MG63 (cell line): ENCODE data around the gene PP2D1. TPM values are rescaled to one million over a fixed set of nuclear protein-coding genes. Genes with fewer than 3 reads are reported as not detected.
A peak's percentile ranks its signal among the peaks of the same experiment; 100 is the strongest.
"Not testable (repeated sequence)": the region's sequence is repeated elsewhere in the genome, so short reads cannot be mapped to it uniquely, and the experiment has no call there.

Source experiments
- DNase-seq: peaks from one replicate; pipeline ENCODE4 v3.0.0-alpha.2; 2020
- H3K27me3 ChIP-seq: fragments of 250-450 bp; sonication (Bioruptor Pico); 2 replicates; pipeline ENCODE4 v1.5.1; 2020; ENCODE audit warnings: mild to moderate bottlenecking, moderate library complexity
- H3K36me3 ChIP-seq: fragments of 250-450 bp; sonication (Bioruptor Pico); 2 replicates; pipeline ENCODE4 v1.5.1; 2020; ENCODE audit warnings: mild to moderate bottlenecking, moderate library complexity
- H3K4me3 ChIP-seq: fragments of 250-450 bp; sonication (Bioruptor Pico); 2 replicates; pipeline ENCODE4 v1.5.1; 2020; ENCODE audit warnings: mild to moderate bottlenecking, moderate library complexity
- H3K9me3 ChIP-seq: fragments of 250-450 bp; sonication (Bioruptor Pico); 2 replicates; pipeline ENCODE4 v1.5.1; 2020; ENCODE audit warnings: mild to moderate bottlenecking, moderate library complexity
- total RNA-seq: library from RNA; depleted of rRNA; stranded (reverse); fragments of >200 nt; shearing (Covaris generic); gene quantifications from 2 replicates; pipeline ENCODE4 v1.2.3, GENCODE V29; 2014; ENCODE audit warnings: low replicate concordance

PP2D1 gene
- total RNA-seq, 1 experiment from 2014 or later = not detected

- DNase-seq = no peak
- H3K36me3 ChIP-seq = no peaks in the 10 kb centered on the region
- no peaks in the 10 kb centered on the region for H3K9me3 ChIP-seq
- H3K4me3 ChIP-seq = no peak overlapping the region
- no peaks in the 10 kb centered on the region for H3K27me3 ChIP-seq
Observed at GRCh38 chr3:20043825-20044224, 31.8 kb upstream of the PP2D1 start.

GRCh38 chr3:20043396-20043795 is 31.3 kb upstream of the PP2D1 start:
- no peak overlapping the region for H3K4me3 ChIP-seq
- H3K9me3 ChIP-seq = no peaks in the 10 kb centered on the region
- no peaks in the 10 kb centered on the region for H3K27me3 ChIP-seq
- peak; percentile 47 for DNase-seq
- H3K36me3 ChIP-seq = no peaks in the 10 kb centered on the region

GRCh38 chr3:20042331-20042730 is 30.3 kb upstream of the PP2D1 start:
- Histone ChIP-seq H3K4me3 (no peak overlapping the region), H3K27me3 (no peaks in the 10 kb centered on the region), H3K9me3 (no peaks in the 10 kb centered on the region), H3K36me3 (no peaks in the 10 kb centered on the region)
- no peak for DNase-seq

GRCh38 chr3:20041197-20041780 is 29.2 kb upstream of the PP2D1 start:
- Histone ChIP-seq H3K36me3 (no peaks in the 10 kb centered on the region), H3K27me3 (no peaks in the 10 kb centered on the region), H3K4me3 (peak overlapping the region; percentile 54), H3K9me3 (no peaks in the 10 kb centered on the region)
- peak; percentile 53 for DNase-seq

GRCh38 chr3:20040548-20041196 is 28.6 kb upstream of the PP2D1 start:
- Histone ChIP-seq H3K4me3 (peak overlapping the region; percentile 54), H3K27me3 (no peaks in the 10 kb centered on the region), H3K9me3 (no peaks in the 10 kb centered on the region), H3K36me3 (no peaks in the 10 kb centered on the region)
- peak; percentile 72 for DNase-seq

- Histone ChIP-seq H3K36me3 (no peaks in the 10 kb centered on the region), H3K27me3 (no peaks in the 10 kb centered on the region), H3K9me3 (no peaks in the 10 kb centered on the region), H3K4me3 (peak within 1 kb of the TSS; percentile 60)
- peak; percentile 65 for DNase-seq
Observed at GRCh38 chr3:20039765-20040547, 27.9 kb upstream of the PP2D1 start, which contains the start of gene KAT2B. KAT2B (plus strand) TSS chr3:20040446; CDS start chr3:20040478, 32 bp downstream.

GRCh38 chr3:20039466-20039764 is 27.4 kb upstream of the PP2D1 start:
- Histone ChIP-seq H3K4me3 (peak overlapping the region; percentile 60), H3K36me3 (no peaks in the 10 kb centered on the region), H3K27me3 (no peaks in the 10 kb centered on the region), H3K9me3 (no peaks in the 10 kb centered on the region)
- no peak for DNase-seq

GRCh38 chr3:20038699-20039465 is 26.8 kb upstream of the PP2D1 start:
- Histone ChIP-seq H3K9me3 (no peaks in the 10 kb centered on the region), H3K4me3 (peak overlapping the region; percentile 60), H3K27me3 (no peaks in the 10 kb centered on the region), H3K36me3 (no peaks in the 10 kb centered on the region)
- DNase-seq = no peak

GRCh38 chr3:20037255-20037996 is 25.4 kb upstream of the PP2D1 start:
- H3K4me3 ChIP-seq = no peak overlapping the region
- no peaks in the 10 kb centered on the region for H3K9me3 ChIP-seq

GRCh38 chr3:20035019-20035418 is 23.0 kb upstream of the PP2D1 start:
- H3K4me3 ChIP-seq = no peak overlapping the region
- H3K36me3 ChIP-seq = no peaks in the 10 kb centered on the region
- H3K27me3 ChIP-seq = no peaks in the 10 kb centered on the region
- no peak for DNase-seq
- no peaks in the 10 kb centered on the region for H3K9me3 ChIP-seq

More at GRCh38 chr3:20037255-20037996, 25.4 kb upstream of the PP2D1 start:
- Histone ChIP-seq H3K36me3 (no peaks in the 10 kb centered on the region), H3K27me3 (no peaks in the 10 kb centered on the region)
- DNase-seq = no peak

- H3K9me3 ChIP-seq, H3K4me3 ChIP-seq, H3K27me3 ChIP-seq, DNase-seq, H3K36me3 ChIP-seq: not testable (repeated sequence)
Observed at GRCh38 chr3:20031939-20032338, 19.9 kb upstream of the PP2D1 start.

GRCh38 chr3:20028905-20029331 is 16.9 kb upstream of the PP2D1 start:
- Histone ChIP-seq H3K4me3 (no peak overlapping the region), H3K9me3 (no peaks in the 10 kb centered on the region), H3K27me3 (no peaks in the 10 kb centered on the region), H3K36me3 (no peaks in the 10 kb centered on the region)
- no peak for DNase-seq

- no peaks in the 10 kb centered on the region for H3K9me3 ChIP-seq
- no peaks in the 10 kb centered on the region for H3K36me3 ChIP-seq
- no peaks in the 10 kb centered on the region for H3K27me3 ChIP-seq
- DNase-seq = no peak
- H3K4me3 ChIP-seq = no peak overlapping the region
Observed at GRCh38 chr3:20027136-20027535, 15.1 kb upstream of the PP2D1 start.

- no peak for DNase-seq
Observed at GRCh38 chr3:20023623-20024405, 11.8 kb upstream of the PP2D1 start.

GRCh38 chr3:20022954-20023622 is 11.0 kb upstream of the PP2D1 start:
- DNase-seq = no peak
- H3K36me3 ChIP-seq = no peaks in the 10 kb centered on the region
- H3K4me3 ChIP-seq = no peak overlapping the region
- no peaks in the 10 kb centered on the region for H3K9me3 ChIP-seq
- H3K27me3 ChIP-seq = no peaks in the 10 kb centered on the region

More at GRCh38 chr3:20023623-20024405, 11.8 kb upstream of the PP2D1 start:
- Histone ChIP-seq H3K36me3 (no peaks in the 10 kb centered on the region), H3K27me3 (no peaks in the 10 kb centered on the region), H3K9me3 (no peaks in the 10 kb centered on the region), H3K4me3 (no peak overlapping the region)
